ENCODE data around the gene MACROD2. TPM values are rescaled to one million over a fixed set of nuclear protein-coding genes. Genes with fewer than 3 reads are reported as not detected.

Gene MACROD2
- total RNA-seq, 2 donors from 2014 or later: not detected

DNA sequence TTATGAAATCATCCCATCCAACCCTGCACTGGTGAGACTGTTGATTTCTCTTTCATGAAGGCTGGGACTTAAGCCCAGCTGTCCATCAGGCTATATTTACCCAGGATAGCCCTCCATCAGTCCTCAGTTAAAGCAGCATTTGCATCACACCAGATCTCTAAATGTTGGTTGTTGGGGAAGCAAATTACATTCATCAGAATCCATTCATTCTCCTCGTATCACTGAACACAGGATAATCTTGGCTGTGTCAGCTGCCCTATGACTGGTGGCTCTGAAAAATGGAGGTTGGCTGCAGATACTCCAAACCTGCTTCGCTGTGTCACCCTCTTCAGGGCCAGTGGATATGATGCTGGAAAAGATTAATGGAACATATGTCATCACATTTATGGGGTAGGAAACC lies 1859.6 kb downstream of the MACROD2 start:
- ATAC-seq (replicated peaks): no peak
- Mint-ChIP-seq H3K4me1 (no peaks in the 10 kb centered on the region), H3K27me3 (no peaks in the 10 kb centered on the region), H3K9me3 (peaks cover 11% of the 10 kb centered on the region), H3K27ac (no peak overlapping the region), H3K36me3 (ENCODE audit: low read depth) (no peaks in the 10 kb centered on the region), H3K4me3 (no peak overlapping the region)

DNA sequence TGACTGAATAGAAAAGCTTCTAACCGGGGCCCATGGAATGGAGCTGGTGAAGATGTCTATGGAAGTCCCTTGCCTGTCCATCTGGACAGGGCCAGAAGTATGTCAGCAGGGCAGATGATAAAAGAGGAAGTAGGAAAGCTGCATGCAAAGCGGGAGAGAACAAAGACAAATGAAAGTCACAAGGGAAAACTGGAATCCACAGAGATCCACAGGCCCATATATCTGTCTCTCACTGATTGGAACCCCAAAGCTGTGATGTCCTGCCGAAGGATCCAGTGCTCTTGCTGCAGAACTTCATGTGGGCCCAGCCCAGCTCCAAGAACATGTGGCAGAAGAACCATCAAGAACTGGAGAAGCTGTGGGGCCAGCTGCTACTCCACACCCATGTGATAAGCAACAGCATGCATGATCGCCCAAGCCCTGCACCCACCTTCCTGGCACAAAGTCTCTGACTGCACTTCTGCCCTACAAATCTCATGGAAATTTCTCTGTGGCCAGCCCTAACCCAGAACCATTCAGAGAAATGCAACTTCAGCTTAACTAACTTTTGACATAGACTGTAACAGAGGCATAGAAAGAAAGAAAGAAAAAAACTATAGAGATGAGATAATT lies 1862.0 kb downstream of the MACROD2 start:
- no peaks in the 10 kb centered on the region for H3K36me3 Mint-ChIP-seq (ENCODE audit: low read depth)
- ATAC-seq (replicated peaks): no peak
- H3K4me3 Mint-ChIP-seq: no peak overlapping the region
- no peaks in the 10 kb centered on the region for H3K27me3 Mint-ChIP-seq
- H3K27ac Mint-ChIP-seq: no peak overlapping the region
- H3K4me1 Mint-ChIP-seq: no peaks in the 10 kb centered on the region
- peaks cover 5% of the 10 kb centered on the region for H3K9me3 Mint-ChIP-seq

DNA sequence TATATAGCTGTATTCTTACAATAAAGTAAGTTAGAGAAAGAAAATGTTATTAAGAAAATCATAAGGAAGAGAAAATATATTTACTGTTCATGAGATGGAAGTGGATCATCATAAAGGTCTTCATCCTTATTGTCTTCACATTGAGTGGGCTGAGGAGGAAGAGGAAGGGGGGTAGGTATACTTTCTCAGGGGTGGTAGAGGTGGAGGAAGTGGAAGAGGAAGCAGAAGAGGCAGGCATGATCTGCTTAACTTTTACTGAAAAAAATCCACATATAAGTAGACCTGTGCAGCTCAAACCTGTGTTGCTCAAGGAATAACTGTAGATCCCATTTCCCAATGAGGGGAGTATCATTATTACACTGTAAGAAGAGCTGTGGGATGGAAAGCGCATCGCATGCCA lies 1863.7 kb downstream of the MACROD2 start:
- no peaks in the 10 kb centered on the region for H3K4me1 Mint-ChIP-seq
- no peak overlapping the region for H3K27ac Mint-ChIP-seq
- H3K36me3 Mint-ChIP-seq (ENCODE audit: low read depth): no peaks in the 10 kb centered on the region
- H3K4me3 Mint-ChIP-seq: no peak overlapping the region
- peaks cover 7% of the 10 kb centered on the region for H3K9me3 Mint-ChIP-seq
- ATAC-seq (replicated peaks): no peak
- H3K27me3 Mint-ChIP-seq: no peaks in the 10 kb centered on the region

DNA sequence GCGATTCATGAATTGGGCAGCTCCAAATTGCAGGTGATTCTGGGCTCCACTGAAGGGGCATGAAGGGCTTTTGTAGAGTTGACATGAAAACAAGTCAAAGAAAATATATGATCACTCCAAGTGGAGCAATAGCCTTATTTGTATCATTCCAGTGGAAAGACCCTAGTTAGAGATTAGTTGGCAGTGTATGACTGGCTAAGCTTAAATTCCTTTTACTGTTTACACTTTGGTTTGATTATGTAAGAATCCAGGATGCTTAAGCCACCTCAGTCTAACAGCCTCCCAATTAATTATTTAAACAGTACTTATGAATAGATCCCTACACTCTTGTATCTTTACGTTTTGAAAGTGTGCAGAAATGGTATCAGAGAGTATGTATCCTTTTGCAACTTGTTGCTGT lies 1865.5 kb downstream of the MACROD2 start:
- H3K4me3 Mint-ChIP-seq: no peak overlapping the region
- no peaks in the 10 kb centered on the region for H3K27me3 Mint-ChIP-seq
- no peaks in the 10 kb centered on the region for H3K4me1 Mint-ChIP-seq
- no peak for ATAC-seq (replicated peaks)
- H3K9me3 Mint-ChIP-seq: peaks cover 10% of the 10 kb centered on the region
- H3K27ac Mint-ChIP-seq: no peak overlapping the region
- no peaks in the 10 kb centered on the region for H3K36me3 Mint-ChIP-seq (ENCODE audit: low read depth)

DNA sequence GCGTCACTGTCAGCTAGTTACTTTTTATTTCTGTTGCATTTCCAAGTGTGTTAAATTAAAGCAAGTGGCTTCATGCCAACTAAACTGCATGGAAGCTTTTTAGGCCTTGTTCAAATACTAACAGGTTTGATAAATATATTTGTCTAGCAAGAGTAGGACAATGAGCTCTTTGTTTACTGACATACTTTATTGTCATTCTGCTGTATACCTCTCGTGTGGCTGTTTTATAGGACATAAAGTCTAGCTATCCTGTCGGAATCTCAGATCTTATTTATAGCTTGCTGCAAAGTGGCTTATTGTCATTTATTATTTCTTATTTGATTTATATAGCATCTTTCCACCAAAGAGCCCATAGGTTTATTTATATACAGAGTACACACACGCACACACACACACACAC lies 1866.9 kb downstream of the MACROD2 start:
- ATAC-seq (replicated peaks): no peak
- no peaks in the 10 kb centered on the region for H3K36me3 Mint-ChIP-seq (ENCODE audit: low read depth)
- H3K27ac Mint-ChIP-seq: no peak overlapping the region
- peaks cover 10% of the 10 kb centered on the region for H3K9me3 Mint-ChIP-seq
- H3K27me3 Mint-ChIP-seq: no peaks in the 10 kb centered on the region
- H3K4me1 Mint-ChIP-seq: no peaks in the 10 kb centered on the region
- no peak overlapping the region for H3K4me3 Mint-ChIP-seq

GRCh38 chr20:15863735-15864134 lies 1868.4 kb downstream of the MACROD2 start:
- no peak overlapping the region for H3K27ac Mint-ChIP-seq
- H3K4me1 Mint-ChIP-seq: no peaks in the 10 kb centered on the region
- peaks cover 14% of the 10 kb centered on the region for H3K9me3 Mint-ChIP-seq
- no peaks in the 10 kb centered on the region for H3K27me3 Mint-ChIP-seq
- no peak overlapping the region for H3K4me3 Mint-ChIP-seq
- no peaks in the 10 kb centered on the region for H3K36me3 Mint-ChIP-seq (ENCODE audit: low read depth)
- ATAC-seq (replicated peaks): no peak

DNA sequence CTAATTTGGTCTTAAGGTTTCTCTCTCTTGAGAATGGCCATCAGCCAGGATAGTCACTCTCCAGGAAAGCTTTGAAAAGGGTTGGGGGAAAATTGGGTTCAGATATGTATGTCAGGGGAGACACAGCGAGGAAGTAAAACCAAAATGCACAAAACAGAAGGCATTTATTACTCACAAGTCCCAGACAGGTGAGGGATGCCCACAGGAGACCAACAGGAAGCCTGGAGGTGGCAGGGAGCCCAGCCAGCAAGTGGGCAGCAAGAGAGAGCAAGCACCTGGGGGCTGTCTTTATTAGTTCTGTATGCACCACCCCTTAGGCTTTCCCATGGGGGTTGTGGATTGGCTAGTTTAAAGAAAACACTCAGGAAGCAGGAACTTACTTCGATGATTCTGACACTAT lies 1870.2 kb downstream of the MACROD2 start:
- Mint-ChIP-seq H3K36me3 (ENCODE audit: low read depth) (no peaks in the 10 kb centered on the region), H3K27me3 (no peaks in the 10 kb centered on the region), H3K4me3 (no peak overlapping the region), H3K4me1 (no peaks in the 10 kb centered on the region), H3K27ac (no peak overlapping the region), H3K9me3 (peaks cover 14% of the 10 kb centered on the region)
- ATAC-seq (replicated peaks): no peak

DNA sequence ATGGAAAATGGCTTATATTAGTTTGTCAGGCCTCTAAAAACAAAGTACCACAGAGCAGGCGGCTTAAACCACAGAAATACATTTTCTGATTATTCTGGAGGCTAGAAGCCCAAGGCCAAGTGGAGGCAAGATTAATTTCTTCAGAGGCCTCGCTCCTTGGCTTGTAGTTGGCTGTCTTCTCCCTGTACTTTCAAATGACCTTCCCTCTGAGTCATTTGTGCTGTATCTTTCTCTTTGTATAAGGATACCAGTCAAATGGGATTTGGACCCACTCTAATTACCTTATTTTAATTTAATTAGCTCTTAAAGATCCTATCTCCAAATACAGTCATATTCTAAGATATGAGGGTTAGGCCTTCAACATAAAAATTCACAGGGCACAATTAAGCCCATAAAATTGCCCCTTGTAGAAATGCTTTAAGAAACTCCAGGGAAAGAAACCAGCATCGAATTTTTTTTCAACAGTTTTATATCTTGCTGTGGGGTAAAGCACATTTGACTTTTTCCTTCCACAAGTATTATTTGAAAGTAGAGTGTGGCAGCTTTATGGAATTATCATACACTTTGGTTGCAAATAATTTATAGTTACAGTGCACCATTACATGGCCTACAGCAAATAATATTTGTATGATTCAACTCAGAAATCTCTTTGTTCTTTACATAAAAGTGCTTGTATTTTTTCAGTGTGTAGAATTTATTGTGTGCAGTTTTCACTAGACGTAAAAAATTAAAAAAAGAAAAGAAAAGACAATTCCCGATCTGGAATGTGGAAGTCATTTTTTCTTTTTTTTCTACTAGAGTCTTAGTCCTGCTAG lies 1871.8 kb downstream of the MACROD2 start:
- Mint-ChIP-seq H3K4me1 (no peaks in the 10 kb centered on the region), H3K4me3 (no peak overlapping the region), H3K9me3 (peaks cover 18% of the 10 kb centered on the region), H3K27me3 (no peaks in the 10 kb centered on the region), H3K27ac (no peak overlapping the region), H3K36me3 (ENCODE audit: low read depth) (no peaks in the 10 kb centered on the region)
- ATAC-seq (replicated peaks): no peak

DNA sequence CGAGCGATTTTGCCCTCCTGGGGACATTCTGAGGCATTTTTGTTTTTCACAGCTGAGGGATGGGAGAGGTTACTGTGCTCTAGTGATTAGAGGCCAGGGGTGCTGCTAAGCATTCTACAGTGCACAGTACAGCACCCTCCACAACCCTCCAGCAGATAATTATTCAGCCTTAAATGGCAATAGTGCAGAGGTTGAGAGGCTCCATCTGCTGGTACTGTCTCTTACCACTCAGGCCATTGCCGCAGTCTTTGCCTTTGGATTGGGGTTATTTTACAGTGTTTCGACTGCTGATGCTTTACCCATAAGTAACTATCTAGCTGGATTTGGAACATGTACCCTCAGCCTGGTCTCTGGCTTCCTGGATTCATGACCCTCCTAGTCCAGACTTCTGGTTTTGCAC lies 1872.6 kb downstream of the MACROD2 start:
- no peaks in the 10 kb centered on the region for H3K4me1 Mint-ChIP-seq
- H3K9me3 Mint-ChIP-seq: peaks cover 13% of the 10 kb centered on the region
- H3K36me3 Mint-ChIP-seq (ENCODE audit: low read depth): no peaks in the 10 kb centered on the region
- no peak overlapping the region for H3K27ac Mint-ChIP-seq
- no peak overlapping the region for H3K4me3 Mint-ChIP-seq
- no peak for ATAC-seq (replicated peaks)
- no peaks in the 10 kb centered on the region for H3K27me3 Mint-ChIP-seq

GRCh38 chr20:15875446-15875845 lies 1880.1 kb downstream of the MACROD2 start:
- H3K27me3 Mint-ChIP-seq: no peaks in the 10 kb centered on the region
- no peak overlapping the region for H3K4me3 Mint-ChIP-seq
- no peaks in the 10 kb centered on the region for H3K36me3 Mint-ChIP-seq (ENCODE audit: low read depth)
- no peak overlapping the region for H3K27ac Mint-ChIP-seq
- H3K9me3 Mint-ChIP-seq: peaks cover 12% of the 10 kb centered on the region
- ATAC-seq (replicated peaks): no peak
- no peaks in the 10 kb centered on the region for H3K4me1 Mint-ChIP-seq

DNA sequence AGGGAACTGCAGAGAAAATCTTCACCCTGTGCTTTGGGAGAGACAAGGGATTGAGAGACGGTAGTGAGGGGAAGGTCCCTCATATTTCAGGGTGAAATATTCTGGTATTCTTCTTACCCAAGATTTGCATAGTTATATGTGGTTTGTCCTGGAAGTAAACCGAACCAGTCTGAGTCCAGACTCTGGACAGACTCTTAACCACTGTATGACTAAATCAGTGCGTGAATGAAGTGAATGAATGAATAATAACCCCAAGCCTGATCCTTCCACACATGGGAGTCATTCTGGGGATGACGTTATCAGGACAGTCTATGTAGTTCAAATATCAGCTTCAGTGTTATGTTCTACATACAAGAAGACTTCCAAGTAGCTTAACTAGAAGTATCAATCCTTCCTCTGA lies 1887.2 kb downstream of the MACROD2 start:
- no peak overlapping the region for H3K27ac Mint-ChIP-seq
- peaks cover 5% of the 10 kb centered on the region for H3K9me3 Mint-ChIP-seq
- H3K36me3 Mint-ChIP-seq (ENCODE audit: low read depth): no peaks in the 10 kb centered on the region
- no peak for ATAC-seq (replicated peaks)
- no peaks in the 10 kb centered on the region for H3K27me3 Mint-ChIP-seq
- H3K4me3 Mint-ChIP-seq: no peak overlapping the region
- no peaks in the 10 kb centered on the region for H3K4me1 Mint-ChIP-seq

- no peak for ATAC-seq (replicated peaks)
- Mint-ChIP-seq H3K36me3 (ENCODE audit: low read depth) (no peaks in the 10 kb centered on the region), H3K27me3 (no peaks in the 10 kb centered on the region), H3K27ac (no peak overlapping the region), H3K9me3 (peaks cover 14% of the 10 kb centered on the region), H3K4me1 (no peaks in the 10 kb centered on the region), H3K4me3 (no peak overlapping the region)
These were observed 1890.9 kb downstream of the MACROD2 start for GRCh38 chr20:15886250-15886649.

DNA sequence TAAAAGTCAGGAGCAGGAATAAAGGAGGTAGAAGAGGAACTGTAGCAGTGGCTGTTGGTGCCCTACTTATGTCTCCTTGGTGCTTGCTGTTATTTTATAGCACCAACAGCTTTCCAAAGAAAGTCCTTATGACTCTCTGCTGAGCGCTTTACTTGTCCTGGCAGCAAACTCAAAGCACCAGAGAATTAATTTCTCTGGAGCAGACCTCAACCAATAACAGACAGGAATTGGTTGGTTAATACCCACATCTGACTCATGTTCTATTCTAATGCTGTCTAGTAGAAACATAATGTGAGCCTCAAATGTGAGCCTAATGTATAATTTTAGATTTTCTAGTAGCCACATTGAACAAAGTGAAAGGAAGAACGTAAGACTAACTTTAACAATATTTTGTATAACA lies 1892.1 kb downstream of the MACROD2 start:
- no peak overlapping the region for H3K4me3 Mint-ChIP-seq
- H3K4me1 Mint-ChIP-seq: no peaks in the 10 kb centered on the region
- ATAC-seq (replicated peaks): no peak
- H3K27ac Mint-ChIP-seq: no peak overlapping the region
- no peaks in the 10 kb centered on the region for H3K27me3 Mint-ChIP-seq
- H3K36me3 Mint-ChIP-seq (ENCODE audit: low read depth): no peaks in the 10 kb centered on the region
- H3K9me3 Mint-ChIP-seq: peaks cover 15% of the 10 kb centered on the region

GRCh38 chr20:15889061-15889460 lies 1893.7 kb downstream of the MACROD2 start:
- H3K4me1 Mint-ChIP-seq: no peaks in the 10 kb centered on the region

DNA sequence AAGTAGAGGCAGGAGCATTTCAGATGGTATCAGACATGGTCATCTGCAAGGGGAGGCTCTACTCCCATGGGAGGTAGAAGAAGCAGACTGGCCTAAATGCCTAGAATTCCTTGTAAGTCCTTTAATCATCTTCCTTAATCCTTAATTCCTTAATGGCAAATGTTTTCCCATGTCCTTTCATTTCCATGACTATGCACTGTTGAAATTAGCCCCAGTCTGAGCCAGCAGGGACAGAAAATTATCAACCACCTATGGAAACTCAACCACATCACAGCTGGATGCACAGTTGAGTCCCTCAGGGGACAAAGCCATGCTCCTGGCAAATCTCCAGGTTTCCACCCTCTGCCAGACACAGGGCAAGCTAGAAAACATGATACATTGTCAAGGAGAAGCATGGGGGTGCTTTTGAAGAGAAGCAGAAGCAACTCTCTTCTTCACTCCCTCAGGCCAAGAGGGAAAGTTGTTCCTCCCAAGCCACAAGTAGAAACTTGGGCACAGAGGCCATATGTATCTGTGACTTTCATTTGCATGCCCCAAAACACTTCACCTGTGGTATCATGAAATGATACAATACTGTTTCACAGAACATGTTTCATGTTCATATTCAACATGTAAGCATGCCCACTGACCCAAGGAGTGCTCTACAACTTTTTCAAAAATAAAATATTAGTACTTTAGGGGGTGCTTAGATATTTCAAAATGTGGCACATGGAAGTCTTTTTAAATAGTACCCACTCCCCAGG lies 1894.4 kb downstream of the MACROD2 start:
- H3K27ac Mint-ChIP-seq: no peak overlapping the region
- ATAC-seq (replicated peaks): no peak
- H3K27me3 Mint-ChIP-seq: no peaks in the 10 kb centered on the region

More at GRCh38 chr20:15889061-15889460, 1893.7 kb downstream of the MACROD2 start:
- H3K36me3 Mint-ChIP-seq (ENCODE audit: low read depth): no peaks in the 10 kb centered on the region
- peaks cover 16% of the 10 kb centered on the region for H3K9me3 Mint-ChIP-seq
- H3K27ac Mint-ChIP-seq: no peak overlapping the region
- no peak overlapping the region for H3K4me3 Mint-ChIP-seq
- no peaks in the 10 kb centered on the region for H3K27me3 Mint-ChIP-seq
- no peak for ATAC-seq (replicated peaks)

More for the DNA sequence above, 1894.4 kb downstream of the MACROD2 start:
- peaks cover 13% of the 10 kb centered on the region for H3K9me3 Mint-ChIP-seq
- no peaks in the 10 kb centered on the region for H3K36me3 Mint-ChIP-seq (ENCODE audit: low read depth)
- no peaks in the 10 kb centered on the region for H3K4me1 Mint-ChIP-seq
- no peak overlapping the region for H3K4me3 Mint-ChIP-seq
